Measurements from ENCODE around the gene SEM1.

SEM1 gene

DNA sequence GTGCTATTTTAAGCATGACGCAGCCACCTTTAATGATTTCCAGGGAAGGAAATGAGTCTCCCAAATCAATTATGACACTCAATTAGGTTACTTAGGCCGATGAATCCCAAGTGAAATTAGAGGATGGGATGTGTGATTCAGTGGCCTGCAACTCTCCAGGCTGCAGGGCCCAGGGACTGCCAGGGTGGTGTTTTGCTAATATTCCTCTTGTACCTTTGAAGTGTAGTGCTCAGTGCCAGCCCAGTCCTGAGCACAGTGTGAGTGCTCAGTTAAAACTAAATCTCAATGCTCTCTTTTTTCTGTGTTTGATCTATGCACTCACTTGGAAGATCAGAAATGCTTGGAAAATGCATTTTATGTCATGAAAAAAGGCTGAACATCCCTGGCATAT lies 51.6 kb downstream of the SEM1 start:
- TF ChIP-seq, protein P1, sequence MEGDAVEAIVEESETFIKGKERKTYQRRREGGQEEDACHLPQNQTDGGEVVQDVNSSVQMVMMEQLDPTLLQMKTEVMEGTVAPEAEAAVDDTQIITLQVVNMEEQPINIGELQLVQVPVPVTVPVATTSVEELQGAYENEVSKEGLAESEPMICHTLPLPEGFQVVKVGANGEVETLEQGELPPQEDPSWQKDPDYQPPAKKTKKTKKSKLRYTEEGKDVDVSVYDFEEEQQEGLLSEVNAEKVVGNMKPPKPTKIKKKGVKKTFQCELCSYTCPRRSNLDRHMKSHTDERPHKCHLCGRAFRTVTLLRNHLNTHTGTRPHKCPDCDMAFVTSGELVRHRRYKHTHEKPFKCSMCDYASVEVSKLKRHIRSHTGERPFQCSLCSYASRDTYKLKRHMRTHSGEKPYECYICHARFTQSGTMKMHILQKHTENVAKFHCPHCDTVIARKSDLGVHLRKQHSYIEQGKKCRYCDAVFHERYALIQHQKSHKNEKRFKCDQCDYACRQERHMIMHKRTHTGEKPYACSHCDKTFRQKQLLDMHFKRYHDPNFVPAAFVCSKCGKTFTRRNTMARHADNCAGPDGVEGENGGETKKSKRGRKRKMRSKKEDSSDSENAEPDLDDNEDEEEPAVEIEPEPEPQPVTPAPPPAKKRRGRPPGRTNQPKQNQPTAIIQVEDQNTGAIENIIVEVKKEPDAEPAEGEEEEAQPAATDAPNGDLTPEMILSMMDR (IDR thresholded peaks at IDR 0.05; ENCODE audit: insufficient read depth, low read depth, low read length, missing control alignments): no peak
- no peak for DNase-seq (ENCODE audit: low read depth)
- no peak overlapping the region for H3K4me3 ChIP-seq (ENCODE audit: low read length)

DNA sequence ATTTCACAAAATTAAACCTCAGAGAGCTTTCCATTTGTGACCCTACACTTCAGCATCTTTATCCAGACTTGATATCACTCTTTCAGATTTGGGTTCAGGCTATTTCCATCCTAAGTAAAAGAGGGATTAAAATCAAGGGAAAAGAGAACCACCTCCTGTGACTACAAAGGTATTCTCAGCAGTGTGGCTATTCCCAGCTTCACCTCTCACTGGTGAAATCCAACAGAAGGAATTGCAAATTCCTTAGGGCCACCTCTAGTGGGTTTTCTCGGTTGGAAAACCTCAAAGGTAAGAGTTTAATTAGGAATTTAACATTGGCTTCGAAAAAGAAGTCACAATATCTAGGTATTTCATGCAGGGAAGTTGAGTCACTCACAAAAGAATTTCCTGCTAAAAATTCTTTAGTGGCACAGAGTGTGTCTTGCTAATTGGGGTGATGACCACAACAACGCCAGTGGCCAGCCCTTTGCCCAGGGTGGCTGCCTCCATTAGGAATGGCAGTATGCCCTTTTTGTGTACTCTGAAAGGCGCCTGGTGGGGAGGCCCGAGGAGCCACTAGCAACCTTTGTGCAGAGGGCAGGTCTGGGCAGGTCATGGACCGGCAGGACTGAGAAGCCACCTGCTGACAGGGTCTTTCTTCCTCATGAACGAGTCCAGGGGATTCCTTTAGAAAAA lies 52.2 kb downstream of the SEM1 start:
- TF ChIP-seq, protein P1 (IDR thresholded peaks at IDR 0.05; ENCODE audit: insufficient read depth, low read depth, low read length, missing control alignments): no peak
- no peak for DNase-seq (ENCODE audit: low read depth)
- no peak overlapping the region for H3K4me3 ChIP-seq (ENCODE audit: low read length)

DNA sequence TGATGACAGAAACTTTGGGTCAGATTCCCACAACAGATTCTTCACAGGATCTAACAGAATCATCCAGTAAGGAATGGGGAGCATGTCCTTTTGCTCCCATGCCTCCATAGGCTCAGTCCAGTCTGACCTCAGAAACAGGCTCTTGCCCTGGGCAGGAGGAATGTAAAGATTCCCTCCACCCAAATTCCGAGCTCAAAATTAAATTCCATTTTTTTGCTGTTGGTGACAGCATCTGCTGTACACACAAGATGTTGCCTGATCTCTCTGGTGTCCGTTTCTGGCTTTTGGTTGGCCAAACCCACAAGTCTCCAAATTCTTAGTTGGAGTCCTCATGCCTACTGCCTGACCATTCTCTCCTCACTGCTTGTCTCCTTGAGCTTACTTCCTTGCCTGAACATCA lies 53.7 kb downstream of the SEM1 start:
- no peak for DNase-seq (ENCODE audit: low read depth)
- TF ChIP-seq, protein P1 (IDR thresholded peaks at IDR 0.05; ENCODE audit: insufficient read depth, low read depth, low read length, missing control alignments): no peak
- no peak overlapping the region for H3K4me3 ChIP-seq (ENCODE audit: low read length)

DNA sequence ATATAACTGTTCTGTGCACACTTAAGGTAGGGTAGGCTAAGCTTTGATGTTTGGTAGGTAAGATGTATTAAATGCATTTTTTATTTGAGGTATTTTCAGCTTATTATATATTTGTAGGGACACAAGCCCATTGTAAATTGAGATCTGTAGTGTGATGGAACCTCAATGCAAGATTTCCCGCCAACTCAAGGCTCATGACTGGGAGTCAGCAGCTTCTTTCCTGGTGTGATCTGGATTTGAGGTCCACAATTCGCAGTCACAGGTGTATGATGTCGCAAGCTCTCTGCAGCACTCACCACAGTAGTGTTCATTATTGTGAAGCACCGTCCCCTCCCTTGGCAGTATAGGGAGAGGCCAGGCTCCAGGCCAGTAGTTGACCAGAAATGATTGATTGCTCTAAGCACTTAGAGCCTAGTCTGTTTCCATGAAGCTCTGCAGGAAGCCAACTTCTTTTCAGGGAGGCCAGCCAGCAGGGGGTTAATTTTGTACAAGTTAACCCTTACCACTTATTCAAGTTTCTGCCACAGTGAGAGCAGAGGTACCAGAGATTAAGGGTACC lies 54.9 kb downstream of the SEM1 start:
- DNase-seq (ENCODE audit: low read depth): no peak
- no peak overlapping the region for H3K4me3 ChIP-seq (ENCODE audit: low read length)
- TF ChIP-seq, protein P1 (IDR thresholded peaks at IDR 0.05; ENCODE audit: insufficient read depth, low read depth, low read length, missing control alignments): no peak

DNA sequence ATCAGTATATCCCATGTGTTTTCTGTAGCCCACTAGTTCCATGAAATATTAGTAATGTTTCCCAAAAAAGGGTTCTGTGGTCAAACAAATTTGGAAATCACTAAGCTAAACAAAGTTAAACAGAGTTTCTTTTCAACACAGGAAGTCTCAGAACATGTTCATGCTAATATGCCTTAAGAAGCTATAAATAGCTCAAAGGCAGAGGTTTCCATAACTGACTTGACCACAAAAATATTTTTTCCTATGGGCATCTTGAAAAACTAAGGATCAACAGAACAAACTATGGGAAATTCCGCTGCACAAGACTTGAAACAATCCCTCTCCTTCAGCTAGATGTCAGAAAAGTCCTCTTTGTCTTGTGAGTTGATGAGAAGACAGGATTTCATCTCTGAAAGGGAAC lies 59.7 kb downstream of the SEM1 start:
- H3K4me3 ChIP-seq (ENCODE audit: low read length): no peak overlapping the region
- DNase-seq (ENCODE audit: low read depth): peak; percentile 1
- TF ChIP-seq, protein P1 (IDR thresholded peaks at IDR 0.05; ENCODE audit: insufficient read depth, low read depth, low read length, missing control alignments): no peak

DNA sequence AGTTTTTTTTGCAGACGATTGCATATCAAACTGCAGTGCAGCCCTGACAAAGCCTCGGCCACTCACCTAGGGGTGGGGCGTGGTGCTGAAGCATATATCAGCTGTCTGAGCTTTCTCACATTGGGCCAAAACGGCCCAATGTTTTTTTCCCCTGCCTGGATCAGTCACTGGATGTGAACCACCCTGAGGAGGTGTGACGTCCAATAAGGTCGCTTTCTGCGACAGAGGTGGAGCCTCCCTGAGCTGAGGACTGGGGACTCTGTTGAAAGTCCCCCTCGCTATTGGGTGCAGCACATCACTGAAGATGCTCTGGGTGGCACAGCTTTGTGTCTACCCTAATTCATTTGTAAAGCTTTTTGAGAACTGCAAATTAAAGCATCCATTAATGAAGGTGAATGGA lies 60.9 kb downstream of the SEM1 start:
- no peak overlapping the region for H3K4me3 ChIP-seq (ENCODE audit: low read length)
- DNase-seq (ENCODE audit: low read depth): no peak
- TF ChIP-seq, protein P1 (IDR thresholded peaks at IDR 0.05; ENCODE audit: insufficient read depth, low read depth, low read length, missing control alignments): no peak

DNA sequence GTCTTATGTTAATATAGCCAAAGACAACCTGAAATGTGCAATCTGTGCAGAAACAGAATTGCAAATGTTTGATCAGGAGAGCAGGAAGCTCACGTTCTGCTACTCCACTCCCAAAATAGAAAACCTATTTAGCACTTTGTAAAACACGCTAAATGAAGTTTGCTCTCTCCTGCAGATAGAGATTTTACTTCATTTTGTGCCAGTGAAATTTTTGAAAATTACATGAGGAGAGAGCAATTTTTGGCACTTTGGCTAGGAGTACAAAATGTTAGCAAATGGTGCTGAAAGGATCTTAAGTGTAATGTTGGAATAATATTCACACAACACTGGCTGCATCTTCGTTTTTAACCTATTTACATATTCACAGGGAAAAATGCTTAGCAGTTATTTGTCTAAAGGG lies 61.9 kb downstream of the SEM1 start:
- DNase-seq (ENCODE audit: low read depth): no peak
- TF ChIP-seq, protein P1 (IDR thresholded peaks at IDR 0.05; ENCODE audit: insufficient read depth, low read depth, low read length, missing control alignments): no peak
- no peak overlapping the region for H3K4me3 ChIP-seq (ENCODE audit: low read length)

All from epithelial cell of esophagus (primary cell).